CD4-positive, alpha-beta memory T cell (primary cell): ENCODE data around the gene CTDSP2. TPM values are rescaled to one million over a fixed set of nuclear protein-coding genes. Genes with fewer than 3 reads are reported as not detected.
"Not testable (repeated sequence)": the region's sequence is repeated elsewhere in the genome, so short reads cannot be mapped to it uniquely, and the experiment has no call there.

ENCODE experiments used
- CTCF ChIA-PET: fragments of 350-600 bp; sonication (Branson Sonifier 250); formaldehyde crosslinking; loops from one replicate; lab custom pipeline; 2021; ENCODE audit warnings: inconsistent platforms; ENCODE audit not compliant: partially characterized antibody; lab: Charles Lee
- POLR2A ChIA-PET: fragments of 350-600 bp; sonication (Branson Sonifier 250); formaldehyde crosslinking; loops from one replicate; lab custom pipeline; 2021; ENCODE audit not compliant: partially characterized antibody; lab: Charles Lee
- DNase-seq, 5 donors: peaks; one replicate each; pipeline versions ENCODE4 v3.0.0 to v3.0.0-alpha.2; 2020 to 2022; ENCODE audit warnings: mixed read lengths in 1 of 5
- H3K27ac ChIP-seq: one replicate; pipeline ENCODE4 v1.7.0; 2013; ENCODE audit warnings: low read depth, low read length
- H3K27me3 ChIP-seq: 2 replicates; pipeline ENCODE4 v1.7.0; 2013; ENCODE audit warnings: mild to moderate bottlenecking, low read length, moderate library complexity; ENCODE audit not compliant: insufficient read depth
- H3K36me3 ChIP-seq: 2 replicates; pipeline ENCODE4 v1.7.0; 2013; ENCODE audit warnings: mild to moderate bottlenecking, low read length, moderate library complexity; ENCODE audit not compliant: insufficient read depth
- H3K4me1 ChIP-seq: 2 replicates; pipeline ENCODE4 v1.7.0; 2013; ENCODE audit warnings: mild to moderate bottlenecking, low read length, moderate library complexity; ENCODE audit not compliant: insufficient read depth
- H3K4me3 ChIP-seq, 2 donors: one replicate each; pipeline ENCODE4 v1.7.0; 2013; ENCODE audit warnings: low read length in 2 of 2, mild to moderate bottlenecking in 1 of 2
- H3K9me3 ChIP-seq, 2 donors: one replicate each; pipeline ENCODE4 v1.7.0; 2013; ENCODE audit warnings: low read length in 2 of 2, control low read depth in 1 of 2; ENCODE audit not compliant: control insufficient read depth in 1 of 2
- H3K27ac Mint-ChIP-seq, 7 donors: one replicate each; pipeline ENCODE4 v1.8.0; 2020 to 2021; ENCODE audit warnings: mixed read lengths in 7 of 7, mild to moderate bottlenecking in 6 of 7, inconsistent platforms in 3 of 7, moderate library complexity in 3 of 7
- H3K27me3 Mint-ChIP-seq, 2 donors: one replicate each; pipeline ENCODE4 v1.8.0; 2020 to 2021; ENCODE audit warnings: mixed read lengths in 2 of 2
- H3K36me3 Mint-ChIP-seq, 2 donors: one replicate each; pipeline ENCODE4 v1.8.0; 2020 to 2021; ENCODE audit warnings: mixed read lengths in 2 of 2, inconsistent platforms in 1 of 2, mild to moderate bottlenecking in 1 of 2
- H3K4me1 Mint-ChIP-seq, 4 donors: one replicate each; pipeline ENCODE4 v1.8.0; 2020 to 2021; ENCODE audit warnings: mixed read lengths in 4 of 4, mild to moderate bottlenecking in 1 of 4
- H3K4me3 Mint-ChIP-seq, 8 donors: one replicate each; pipeline ENCODE4 v1.8.0; 2020 to 2021; ENCODE audit warnings: mixed read lengths in 8 of 8, mild to moderate bottlenecking in 7 of 8, moderate library complexity in 6 of 8, inconsistent platforms in 3 of 8
- H3K9me3 Mint-ChIP-seq, 8 donors: one replicate each; pipeline ENCODE4 v1.8.0; 2020 to 2021; ENCODE audit warnings: mixed read lengths in 8 of 8, mild to moderate bottlenecking in 5 of 8, inconsistent platforms in 3 of 8, moderate library complexity in 1 of 8
- intact Hi-C: fragments of 100-400 bp; cut with micrococcal nuclease; formaldehyde crosslinking; loops from one replicate; pipeline ENCODE4 v1.15.1; 2023
- polyA plus RNA-seq, 2 donors: library from polyadenylated mRNA; unstranded; fragments of 300-500 nt; fragmentation: Illumina TruSeq; gene quantifications; one replicate each; pipeline ENCODE4 v1.2.3, GENCODE V29; 2021
- total RNA-seq, 2 experiments: library from RNA; stranded (reverse); gene quantifications; one replicate each; pipeline ENCODE4 v1.2.3, GENCODE V29; 2021

CTDSP2 gene
- total and polyA plus RNA-seq, 4 experiments from 2014 or later, result 57.7 to 285 (median 174) TPM

- Histone ChIP-seq H3K27me3 (no peaks in the 10 kb centered on the region), H3K36me3 (peaks cover 76% of the 10 kb centered on the region), H3K9me3 (no peaks in the 10 kb centered on the region), H3K27ac (no peak overlapping the region), H3K4me3 (no peak overlapping the region), H3K4me1 (peaks cover 4% of the 10 kb centered on the region)
- Mint-ChIP-seq H3K9me3 (no peaks in the 10 kb centered on the region), H3K4me1 (peaks cover 2 to 14% (median 7%) of the 10 kb centered on the region in 4 donors), H3K27ac (peak overlapping the region in 2 of 7 donors; percentile 30 to 46), H3K4me3 (peak overlapping the region in 1 of 8 donors; percentile 35), H3K36me3 (peaks cover 57 to 78% of the 10 kb centered on the region in 2 donors), H3K27me3 (no peaks in the 10 kb centered on the region)
- ChIA-PET CTCF (interaction anchor here (2.4 kb wide), 1 partner anchor 81 kb away, joined by 9 read pairs; no protein-coding TSS in a partner anchor), POLR2A (interaction anchor here (1.0 to 1.5 kb wide), 7 partner anchors 12 to 73 kb away, joined by 3 to 5 read pairs (median 3); partner anchors contain the start of gene CTDSP2)
- DNase-seq, result no peak
- intact Hi-C loops, result no loop called here
Measured at GRCh38 chr12:57823908-57824640, 22.5 kb downstream of the CTDSP2 start.

GRCh38 chr12:57823131-57823907 is 23.2 kb downstream of the CTDSP2 start:
- Histone ChIP-seq H3K27ac (no peak overlapping the region), H3K4me1 (no peaks in the 10 kb centered on the region), H3K36me3 (peaks cover 68% of the 10 kb centered on the region), H3K4me3 (no peak overlapping the region), H3K9me3 (no peaks in the 10 kb centered on the region), H3K27me3 (no peaks in the 10 kb centered on the region)
- no peaks in the 10 kb centered on the region for H3K27me3 Mint-ChIP-seq
- intact Hi-C loops, result no loop called here
- H3K4me1 Mint-ChIP-seq, result peaks cover 0 to 12% (median 5%) of the 10 kb centered on the region in 4 donors
- no peak for DNase-seq
- CTCF ChIA-PET, result interaction anchor here (2.4 kb wide), 1 partner anchor 82 kb away, joined by 9 read pairs; no protein-coding TSS in a partner anchor
- no peaks in the 10 kb centered on the region for H3K9me3 Mint-ChIP-seq
- H3K36me3 Mint-ChIP-seq, result peaks cover 49 to 77% of the 10 kb centered on the region in 2 donors
- H3K4me3 Mint-ChIP-seq, result no peak overlapping the region
- H3K27ac Mint-ChIP-seq, result peak overlapping the region in 5 of 7 donors; percentile 19 to 82 (median 46)
- POLR2A ChIA-PET, result interaction anchor here (1.0 to 1.4 kb wide), 4 partner anchors 10 to 72 kb away, joined by 3 to 5 read pairs (median 3); partner anchors contain the start of gene CTDSP2

GRCh38 chr12:57822392-57823130 is 24.0 kb downstream of the CTDSP2 start:
- Mint-ChIP-seq H3K9me3 (no peaks in the 10 kb centered on the region), H3K4me1 (peaks cover 0 to 13% (median 5%) of the 10 kb centered on the region in 4 donors), H3K4me3 (no peak overlapping the region), H3K27ac (peak overlapping the region in 3 of 7 donors; percentile 38 to 82 (median 71)), H3K27me3 (no peaks in the 10 kb centered on the region), H3K36me3 (peaks cover 49 to 77% of the 10 kb centered on the region in 2 donors)
- no peak overlapping the region for H3K4me3 ChIP-seq
- H3K36me3 ChIP-seq, result peaks cover 62% of the 10 kb centered on the region
- no peaks in the 10 kb centered on the region for H3K27me3 ChIP-seq
- ChIA-PET CTCF (interaction anchor here (2.4 kb wide), 1 partner anchor 83 kb away, joined by 9 read pairs; no protein-coding TSS in a partner anchor), POLR2A (interaction anchor here (1.0 to 1.4 kb wide), 4 partner anchors 11 to 73 kb away, joined by 3 to 5 read pairs (median 3); partner anchors contain the start of gene CTDSP2)
- no peaks in the 10 kb centered on the region for H3K4me1 ChIP-seq
- DNase-seq, result no peak
- intact Hi-C loops, result no loop called here
- H3K9me3 ChIP-seq, result no peaks in the 10 kb centered on the region
- no peak overlapping the region for H3K27ac ChIP-seq

- no peak overlapping the region for H3K4me3 Mint-ChIP-seq
- CTCF ChIA-PET, result no interaction called here
Measured at GRCh38 chr12:57821474-57822214, 24.9 kb downstream of the CTDSP2 start.

GRCh38 chr12:57821015-57821414 is 25.5 kb downstream of the CTDSP2 start:
- H3K27me3 Mint-ChIP-seq, H3K4me3 Mint-ChIP-seq, H3K9me3 ChIP-seq, DNase-seq, H3K9me3 Mint-ChIP-seq, intact Hi-C loops, H3K4me1 ChIP-seq, H3K27me3 ChIP-seq, CTCF ChIA-PET, H3K4me3 ChIP-seq, H3K27ac ChIP-seq: not testable (repeated sequence)
- peaks cover 35 to 63% of the 10 kb centered on the region in 2 donors for H3K36me3 Mint-ChIP-seq
- H3K36me3 ChIP-seq, result peaks cover 46% of the 10 kb centered on the region
- H3K4me1 Mint-ChIP-seq, result peaks cover 0 to 13% (median 5%) of the 10 kb centered on the region in 4 donors
- POLR2A ChIA-PET, result interaction anchor here (0.7 kb wide), 1 partner anchor 65 kb away, joined by 3 read pairs; no protein-coding TSS in a partner anchor
- H3K27ac Mint-ChIP-seq, result peak overlapping the region in 3 of 7 donors; percentile 23 to 73 (median 54)

More at GRCh38 chr12:57821474-57822214, 24.9 kb downstream of the CTDSP2 start:
- no peak for DNase-seq
- POLR2A ChIA-PET, result no interaction called here
- Histone ChIP-seq H3K27ac (no peak overlapping the region), H3K27me3 (no peaks in the 10 kb centered on the region), H3K36me3 (peaks cover 52% of the 10 kb centered on the region), H3K9me3 (no peaks in the 10 kb centered on the region), H3K4me1 (no peaks in the 10 kb centered on the region), H3K4me3 (no peak overlapping the region)
- peaks cover 0 to 13% (median 5%) of the 10 kb centered on the region in 4 donors for H3K4me1 Mint-ChIP-seq
- H3K27me3 Mint-ChIP-seq, result no peaks in the 10 kb centered on the region
- no peaks in the 10 kb centered on the region for H3K9me3 Mint-ChIP-seq
- H3K36me3 Mint-ChIP-seq, result peaks cover 41 to 69% of the 10 kb centered on the region in 2 donors
- H3K27ac Mint-ChIP-seq, result peak overlapping the region in 3 of 7 donors; percentile 24 to 46 (median 36)
- intact Hi-C loops, result no loop called here

GRCh38 chr12:57820119-57820518 is 26.4 kb downstream of the CTDSP2 start:
- H3K36me3 Mint-ChIP-seq, result peaks cover 26 to 56% of the 10 kb centered on the region in 2 donors
- H3K4me1 Mint-ChIP-seq, H3K4me3 ChIP-seq, H3K4me1 ChIP-seq, H3K27ac ChIP-seq, H3K9me3 ChIP-seq, H3K4me3 Mint-ChIP-seq, DNase-seq, H3K27me3 Mint-ChIP-seq, H3K27me3 ChIP-seq, intact Hi-C loops, H3K9me3 Mint-ChIP-seq: not testable (repeated sequence)
- ChIA-PET CTCF (interaction anchor here (2.8 kb wide), 1 partner anchor 84 kb away, joined by 16 read pairs; no protein-coding TSS in a partner anchor), POLR2A (interaction anchor here (0.7 to 2.7 kb wide), 2 partner anchors 13 to 64 kb away, joined by 3 to 11 read pairs; no protein-coding TSS in a partner anchor)
- H3K36me3 ChIP-seq, result peaks cover 39% of the 10 kb centered on the region
- peak overlapping the region in 3 of 7 donors; percentile 14 to 55 (median 54) for H3K27ac Mint-ChIP-seq
